Measurements from ENCODE around the gene SHROOM4. TPM values are rescaled to one million over a fixed set of nuclear protein-coding genes. Genes with fewer than 3 reads are reported as not detected.

Gene SHROOM4
- total RNA-seq, 6 experiments from 2014 or later, result 0.55 to 2.0 (median 1.2) TPM

DNA sequence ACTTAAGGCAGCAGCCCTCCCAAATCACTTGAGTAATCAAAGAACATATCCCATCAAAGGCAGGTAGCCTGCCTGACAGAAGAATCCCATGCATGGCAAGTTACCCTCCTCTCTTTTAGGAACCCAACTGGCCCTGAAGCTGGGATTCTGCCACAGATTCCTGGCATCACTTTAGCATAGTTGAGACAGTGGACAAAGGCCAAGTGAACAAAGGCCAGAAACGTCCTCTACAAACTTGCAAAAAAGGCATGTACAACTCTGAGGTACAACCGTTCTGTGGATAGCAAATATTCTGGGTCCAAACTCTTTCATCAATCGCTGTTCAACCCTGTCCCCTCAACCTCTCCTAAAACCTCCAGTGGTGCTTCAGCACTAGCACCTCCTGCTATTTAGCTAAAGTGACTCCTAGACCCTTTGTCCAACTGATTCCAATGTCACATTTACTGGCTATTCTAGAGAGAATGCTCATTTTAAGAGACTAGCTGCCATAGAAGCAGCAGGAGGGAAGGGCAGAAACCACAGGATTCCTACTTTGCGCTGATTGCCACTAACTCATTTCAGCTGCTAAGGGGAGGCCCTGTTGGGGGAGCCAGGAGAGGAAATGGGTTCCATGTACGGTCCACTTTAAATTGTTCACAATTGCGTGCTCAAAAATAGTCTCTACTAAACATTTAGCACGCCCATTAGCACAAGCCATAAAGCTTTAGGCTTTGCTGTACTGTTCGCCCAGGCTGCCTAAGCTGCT, 105.9 kb downstream of the SHROOM4 start:
- Histone ChIP-seq H3K4me1 (no peaks in the 10 kb centered on the region), H3K27ac (no peak overlapping the region), H3K9me3 (no peaks in the 10 kb centered on the region), H3K4me3 (no peak overlapping the region), H3K27me3 (peaks cover 0 to 14% of the 10 kb centered on the region in 2 donors), H3K36me3 (no peaks in the 10 kb centered on the region)
- TF ChIP-seq POLR2A (IDR thresholded peaks at IDR 0.05), result no peak
- TF ChIP-seq, protein P1, sequence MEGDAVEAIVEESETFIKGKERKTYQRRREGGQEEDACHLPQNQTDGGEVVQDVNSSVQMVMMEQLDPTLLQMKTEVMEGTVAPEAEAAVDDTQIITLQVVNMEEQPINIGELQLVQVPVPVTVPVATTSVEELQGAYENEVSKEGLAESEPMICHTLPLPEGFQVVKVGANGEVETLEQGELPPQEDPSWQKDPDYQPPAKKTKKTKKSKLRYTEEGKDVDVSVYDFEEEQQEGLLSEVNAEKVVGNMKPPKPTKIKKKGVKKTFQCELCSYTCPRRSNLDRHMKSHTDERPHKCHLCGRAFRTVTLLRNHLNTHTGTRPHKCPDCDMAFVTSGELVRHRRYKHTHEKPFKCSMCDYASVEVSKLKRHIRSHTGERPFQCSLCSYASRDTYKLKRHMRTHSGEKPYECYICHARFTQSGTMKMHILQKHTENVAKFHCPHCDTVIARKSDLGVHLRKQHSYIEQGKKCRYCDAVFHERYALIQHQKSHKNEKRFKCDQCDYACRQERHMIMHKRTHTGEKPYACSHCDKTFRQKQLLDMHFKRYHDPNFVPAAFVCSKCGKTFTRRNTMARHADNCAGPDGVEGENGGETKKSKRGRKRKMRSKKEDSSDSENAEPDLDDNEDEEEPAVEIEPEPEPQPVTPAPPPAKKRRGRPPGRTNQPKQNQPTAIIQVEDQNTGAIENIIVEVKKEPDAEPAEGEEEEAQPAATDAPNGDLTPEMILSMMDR (IDR thresholded peaks at IDR 0.05), result no peak
- WGBS (ENCODE audit: insufficient coverage, low coverage, low lambda C conversion rate, missing lambda C conversion rate), result 45% methylated on average over 8 of the region's 8 CpGs
- peak in 3 of 4 donors; percentile 36 to 63 (median 42) for ATAC-seq
- DNase-seq, result peak in 1 of 3 donors; percentile 44
- intact Hi-C loops (cut with DNase I), result no loop called here

DNA sequence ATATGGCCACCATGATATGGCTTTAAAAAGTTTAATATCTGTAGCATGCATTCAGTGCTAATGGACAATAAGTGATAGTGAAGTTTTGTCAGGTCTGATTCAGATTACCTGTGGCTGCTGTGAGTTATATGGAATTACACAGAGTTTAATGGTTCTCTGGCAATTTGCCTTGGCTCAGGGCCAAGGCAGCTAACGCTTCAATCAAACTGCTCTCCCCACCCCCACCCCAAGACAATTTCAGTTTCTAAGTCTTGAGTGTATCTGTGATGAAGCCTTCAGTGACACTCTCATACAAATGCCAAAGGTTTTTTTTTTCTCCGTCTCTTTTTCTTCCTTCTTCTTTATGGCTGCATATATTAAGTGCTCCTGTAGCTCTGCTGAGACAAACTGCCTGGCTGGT, 106.6 kb downstream of the SHROOM4 start:
- Histone ChIP-seq H3K27me3 (peaks cover 0 to 14% of the 10 kb centered on the region in 2 donors), H3K4me3 (no peak overlapping the region), H3K4me1 (no peaks in the 10 kb centered on the region), H3K27ac (no peak overlapping the region), H3K9me3 (no peaks in the 10 kb centered on the region), H3K36me3 (no peaks in the 10 kb centered on the region)
- intact Hi-C loops (cut with DNase I), result no loop called here
- DNase-seq (no peak), ATAC-seq (no peak)
- WGBS (ENCODE audit: insufficient coverage, low coverage, low lambda C conversion rate, missing lambda C conversion rate), result 44% methylated on average over 2 of the region's 2 CpGs
- TF ChIP-seq, protein P1 (IDR thresholded peaks at IDR 0.05), result no peak
- TF ChIP-seq POLR2A (IDR thresholded peaks at IDR 0.05), result no peak

DNA sequence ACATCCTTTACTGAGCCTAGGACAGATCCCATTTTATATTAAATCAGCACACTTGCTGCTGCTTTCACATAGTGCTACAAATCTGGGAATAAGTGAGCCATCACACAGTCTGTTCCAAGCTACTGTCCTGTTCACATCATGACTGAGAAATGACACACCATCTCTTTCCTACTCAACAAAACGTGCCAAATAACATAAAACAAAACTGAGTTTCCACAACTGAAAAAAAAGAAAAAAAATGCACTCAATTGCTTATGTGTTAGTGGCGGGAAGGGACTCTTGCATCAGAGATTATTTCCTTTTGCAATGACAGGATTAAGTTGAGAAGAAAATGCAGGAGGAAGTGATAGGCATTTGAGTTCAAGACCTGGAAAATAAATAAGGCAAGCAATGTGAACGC, 109.0 kb downstream of the SHROOM4 start:
- DNase-seq, result no peak
- no peak for TF ChIP-seq POLR2A (IDR thresholded peaks at IDR 0.05)
- TF ChIP-seq, protein P1 (IDR thresholded peaks at IDR 0.05), result no peak
- no peaks in the 10 kb centered on the region for H3K36me3 ChIP-seq
- no peak overlapping the region for H3K4me3 ChIP-seq
- H3K4me1 ChIP-seq, result no peaks in the 10 kb centered on the region
- intact Hi-C loops (cut with DNase I), result no loop called here
- no peak overlapping the region for H3K27ac ChIP-seq
- H3K27me3 ChIP-seq, result peaks cover 0 to 9% of the 10 kb centered on the region in 2 donors
- no peaks in the 10 kb centered on the region for H3K9me3 ChIP-seq
- ATAC-seq, result peak in 1 of 4 donors; percentile 41
- WGBS (ENCODE audit: insufficient coverage, low coverage, low lambda C conversion rate, missing lambda C conversion rate), result 38% methylated on average over 3 of the region's 3 CpGs

DNA sequence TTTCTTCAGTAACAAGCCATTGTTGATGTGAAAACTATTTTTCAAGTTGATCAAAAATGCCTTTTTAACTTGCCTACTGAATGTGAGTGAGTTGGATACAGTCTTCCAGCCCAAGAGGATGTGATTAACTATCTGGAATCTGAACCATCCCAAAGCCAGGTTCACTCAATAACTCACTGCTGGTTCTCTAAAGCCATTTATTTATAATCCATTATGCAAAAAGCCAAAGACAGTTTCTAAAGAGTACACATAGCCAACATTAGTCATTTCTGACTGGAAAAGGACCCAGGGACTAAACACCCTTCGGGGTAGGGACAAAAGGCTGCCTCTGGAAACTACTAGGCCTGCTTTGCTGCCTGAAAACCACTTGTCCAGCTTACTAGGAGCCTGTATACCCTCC, 109.6 kb downstream of the SHROOM4 start:
- no peak overlapping the region for H3K4me3 ChIP-seq
- 38% methylated on average over 1 of the region's 1 CpG for WGBS (ENCODE audit: insufficient coverage, low coverage, low lambda C conversion rate, missing lambda C conversion rate)
- no peak for ATAC-seq
- peaks cover 0 to 9% of the 10 kb centered on the region in 2 donors for H3K27me3 ChIP-seq
- DNase-seq, result no peak
- TF ChIP-seq, protein P1 (IDR thresholded peaks at IDR 0.05), result no peak
- TF ChIP-seq POLR2A (IDR thresholded peaks at IDR 0.05), result no peak
- no peaks in the 10 kb centered on the region for H3K9me3 ChIP-seq
- no peaks in the 10 kb centered on the region for H3K4me1 ChIP-seq
- no peaks in the 10 kb centered on the region for H3K36me3 ChIP-seq
- H3K27ac ChIP-seq, result no peak overlapping the region
- intact Hi-C loops (cut with DNase I), result no loop called here

Measured in right lobe of liver (tissue), 6 donors.